ENCODE data around the gene ATCAY.

GRCh38 chr19:3897936-3898335 lies 17.5 kb downstream of the ATCAY start:
- TF ChIP-seq EZH2phosphoT487 (IDR thresholded peaks at IDR 0.05; ENCODE audit: insufficient read depth, low read depth) (no peak), EZH2 (IDR thresholded peaks at IDR 0.05; ENCODE audit: insufficient read depth, poor library complexity, severe bottlenecking) (no peak)

All from GM23248 (cell line).